Hepatocyte (in vitro differentiated cells): Measurements from ENCODE around the gene NTRK3.

Source experiments
- CTCF ChIP-seq: fragments of 200-600 bp; sonication (generic); IDR thresholded peaks from 2 replicates; pipeline ENCODE4 v1.5.1; 2016; ENCODE audit warnings: antibody characterized with exemption, mild to moderate bottlenecking; ENCODE audit not compliant: poor library complexity
- EZH2 ChIP-seq: fragments of 200-600 bp; sonication (generic); IDR thresholded peaks from 2 replicates; pipeline ENCODE4 v1.6.1; 2016; ENCODE audit warnings: antibody characterized with exemption, mild to moderate bottlenecking, borderline replicate concordance
- EZH2phosphoT487 ChIP-seq: fragments of 200-600 bp; sonication (generic); IDR thresholded peaks from one replicate; pipeline ENCODE4 v1.6.1; 2018; ENCODE audit warnings: antibody characterized with exemption, mild to moderate bottlenecking, low read depth, moderate library complexity; ENCODE audit not compliant: unreplicated experiment, severe bottlenecking

GRCh38 chr15:88121968-88122530, 134.5 kb downstream of the NTRK3 start:
- TF ChIP-seq CTCF: no peak
- no peak for TF ChIP-seq EZH2
- no peak for TF ChIP-seq EZH2phosphoT487
